AG08395 (cell line): ENCODE measurements around the gene ADGRB2.

ENCODE experiments used
- DNase-seq: peaks from one replicate; pipeline ENCODE4 v3.0.0; 2012; ENCODE audit warnings: mixed read lengths, low spot score

The ADGRB2 gene

DNA sequence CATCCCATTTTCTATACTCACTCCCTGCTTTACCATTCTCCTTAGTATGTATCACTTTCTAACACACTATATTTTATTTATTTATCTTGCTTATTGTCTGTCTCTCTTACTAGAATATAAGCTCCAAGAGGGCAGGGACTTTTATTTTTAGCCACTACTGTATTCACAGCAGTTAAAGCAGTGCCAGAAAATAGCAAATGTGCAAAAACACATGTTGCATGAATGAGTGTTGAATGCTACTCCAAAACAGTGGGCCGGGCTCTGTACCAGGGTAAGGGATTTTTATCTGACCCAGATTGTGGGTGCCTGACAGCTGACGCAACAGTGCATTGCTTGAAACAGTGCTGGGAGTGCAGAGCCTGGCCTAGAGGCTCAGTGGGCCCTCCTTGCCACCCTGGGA is 85.0 kb downstream of the ADGRB2 start:
- no peak for DNase-seq

DNA sequence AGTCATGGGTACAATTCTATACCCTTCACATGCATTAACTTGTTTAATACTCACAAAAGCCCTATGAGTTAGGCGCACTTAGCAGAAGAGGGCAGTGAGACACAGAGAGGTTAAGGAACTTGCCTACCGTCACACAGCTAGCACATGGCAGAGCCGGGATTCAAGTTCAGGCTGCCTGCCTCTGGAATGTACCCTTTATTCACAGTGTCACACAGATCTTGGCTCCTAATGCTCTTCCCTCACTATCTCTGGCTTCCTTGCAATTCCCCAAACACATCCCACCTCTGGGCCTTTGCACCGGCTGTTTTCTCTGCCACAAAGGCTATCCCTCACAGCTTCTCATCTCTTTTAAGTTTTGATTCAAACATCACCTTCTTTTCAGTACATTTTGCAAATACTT is 85.5 kb downstream of the ADGRB2 start:
- DNase-seq: no peak

DNA sequence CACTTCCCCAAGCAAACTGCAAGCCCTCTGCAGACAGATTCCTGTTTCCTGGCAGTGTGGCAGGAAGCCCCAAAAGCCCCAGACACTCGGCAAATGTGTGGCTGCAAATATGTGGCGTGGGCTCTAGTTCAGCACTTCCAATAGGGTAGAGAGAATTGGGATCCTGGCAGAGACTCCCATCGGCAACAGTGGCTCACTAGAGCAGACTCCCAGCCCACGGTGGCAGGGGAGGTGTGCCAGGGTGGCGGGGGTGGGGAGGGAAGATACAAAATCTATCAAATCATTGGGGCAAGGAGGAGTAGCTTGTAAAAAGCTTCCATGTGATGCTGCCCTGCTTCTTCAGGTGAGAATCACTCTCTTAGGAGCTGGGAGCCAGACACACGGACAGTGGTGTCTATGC is 86.2 kb downstream of the ADGRB2 start:
- DNase-seq: no peak

DNA sequence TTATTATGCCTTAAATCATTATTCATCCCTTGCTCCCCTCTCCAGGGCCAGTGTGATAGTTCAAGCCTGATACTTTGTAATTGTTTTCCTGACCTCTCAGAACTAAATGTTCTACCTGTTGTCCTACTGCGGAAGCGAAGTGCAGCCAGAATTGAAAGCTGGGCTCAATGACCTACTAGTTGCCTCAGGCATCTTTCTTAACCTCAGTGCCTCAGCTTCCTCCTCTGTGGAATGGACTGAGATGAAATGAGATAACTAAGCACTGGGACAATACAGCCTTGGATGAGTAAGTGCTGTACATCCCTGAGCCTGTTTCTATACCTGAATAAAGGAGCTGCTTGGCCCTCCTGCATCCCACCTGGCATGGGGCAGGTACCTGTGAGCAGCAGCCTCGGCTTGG is 86.7 kb downstream of the ADGRB2 start:
- DNase-seq: no peak
